ENCODE results near the gene ELSPBP1. TPM values are rescaled to one million over a fixed set of nuclear protein-coding genes. Genes with fewer than 3 reads are reported as not detected.

ELSPBP1 gene
- total and polyA plus RNA-seq, 2 donors from 2014 or later: not detected

- Histone ChIP-seq H3K4me1 (ENCODE audit: control insufficient read depth in 2 of 3, insufficient read depth in 2 of 3, low read depth in 1 of 3, low read length in 3 of 3) (no peaks in the 10 kb centered on the region), H3K4me3 (ENCODE audit: low read length in 3 of 3) (no peak overlapping the region), H3K9me3 (ENCODE audit: control insufficient read depth in 2 of 3, insufficient read depth in 1 of 3, low read length in 3 of 3) (peaks cover 0 to 4% (median 0%) of the 10 kb centered on the region in 3 donors), H3K9ac (ENCODE audit: low read length in 3 of 3) (no peak overlapping the region), H3K27ac (ENCODE audit: low read depth in 2 of 2, low read length in 2 of 2) (no peak overlapping the region), H3K27me3 (ENCODE audit: control insufficient read depth, insufficient read depth, low read length) (no peaks in the 10 kb centered on the region), H3K36me3 (ENCODE audit: control insufficient read depth in 2 of 3, insufficient read depth in 3 of 3, low read length in 3 of 3) (no peaks in the 10 kb centered on the region)
- intact Hi-C loops (cut with DNase I): no loop called here
- no peak for DNase-seq
- TF ChIP-seq, protein P1, sequence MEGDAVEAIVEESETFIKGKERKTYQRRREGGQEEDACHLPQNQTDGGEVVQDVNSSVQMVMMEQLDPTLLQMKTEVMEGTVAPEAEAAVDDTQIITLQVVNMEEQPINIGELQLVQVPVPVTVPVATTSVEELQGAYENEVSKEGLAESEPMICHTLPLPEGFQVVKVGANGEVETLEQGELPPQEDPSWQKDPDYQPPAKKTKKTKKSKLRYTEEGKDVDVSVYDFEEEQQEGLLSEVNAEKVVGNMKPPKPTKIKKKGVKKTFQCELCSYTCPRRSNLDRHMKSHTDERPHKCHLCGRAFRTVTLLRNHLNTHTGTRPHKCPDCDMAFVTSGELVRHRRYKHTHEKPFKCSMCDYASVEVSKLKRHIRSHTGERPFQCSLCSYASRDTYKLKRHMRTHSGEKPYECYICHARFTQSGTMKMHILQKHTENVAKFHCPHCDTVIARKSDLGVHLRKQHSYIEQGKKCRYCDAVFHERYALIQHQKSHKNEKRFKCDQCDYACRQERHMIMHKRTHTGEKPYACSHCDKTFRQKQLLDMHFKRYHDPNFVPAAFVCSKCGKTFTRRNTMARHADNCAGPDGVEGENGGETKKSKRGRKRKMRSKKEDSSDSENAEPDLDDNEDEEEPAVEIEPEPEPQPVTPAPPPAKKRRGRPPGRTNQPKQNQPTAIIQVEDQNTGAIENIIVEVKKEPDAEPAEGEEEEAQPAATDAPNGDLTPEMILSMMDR (IDR thresholded peaks at IDR 0.05; ENCODE audit: borderline replicate concordance, extremely low read depth, insufficient read depth): no peak
- FAIRE-seq: no peak
Measured at GRCh38 chr19:47998800-47999199, 4.4 kb downstream of the ELSPBP1 start.

GRCh38 chr19:48000846-48001245, 6.4 kb downstream of the ELSPBP1 start:
- Histone ChIP-seq H3K9ac (ENCODE audit: low read length in 3 of 3) (no peak overlapping the region), H3K4me3 (ENCODE audit: low read length in 3 of 3) (no peak overlapping the region), H3K9me3 (ENCODE audit: control insufficient read depth in 2 of 3, insufficient read depth in 1 of 3, low read length in 3 of 3) (peaks cover 0 to 4% (median 0%) of the 10 kb centered on the region in 3 donors), H3K36me3 (ENCODE audit: control insufficient read depth in 2 of 3, insufficient read depth in 3 of 3, low read length in 3 of 3) (no peaks in the 10 kb centered on the region), H3K27me3 (ENCODE audit: control insufficient read depth, insufficient read depth, low read length) (no peaks in the 10 kb centered on the region), H3K27ac (ENCODE audit: low read depth in 2 of 2, low read length in 2 of 2) (no peak overlapping the region), H3K4me1 (ENCODE audit: control insufficient read depth in 2 of 3, insufficient read depth in 2 of 3, low read depth in 1 of 3, low read length in 3 of 3) (no peaks in the 10 kb centered on the region)
- FAIRE-seq (no peak), DNase-seq (no peak)
- TF ChIP-seq, protein P1 (IDR thresholded peaks at IDR 0.05; ENCODE audit: borderline replicate concordance, extremely low read depth, insufficient read depth): no peak
- intact Hi-C loops (cut with DNase I): no loop called here

- no peak overlapping the region for H3K27ac ChIP-seq (ENCODE audit: low read depth in 2 of 2, low read length in 2 of 2)
- no peak overlapping the region for H3K4me3 ChIP-seq (ENCODE audit: low read length in 3 of 3)
- no peak overlapping the region for H3K9ac ChIP-seq (ENCODE audit: low read length in 3 of 3)
- peaks cover 0 to 4% (median 0%) of the 10 kb centered on the region in 3 donors for H3K9me3 ChIP-seq (ENCODE audit: control insufficient read depth in 2 of 3, insufficient read depth in 1 of 3, low read length in 3 of 3)
- TF ChIP-seq, protein P1 (IDR thresholded peaks at IDR 0.05; ENCODE audit: borderline replicate concordance, extremely low read depth, insufficient read depth): no peak
- no peak for DNase-seq
- no peak for FAIRE-seq
- intact Hi-C loops (cut with DNase I): no loop called here
- H3K27me3 ChIP-seq (ENCODE audit: control insufficient read depth, insufficient read depth, low read length): no peaks in the 10 kb centered on the region
- H3K4me1 ChIP-seq (ENCODE audit: control insufficient read depth in 2 of 3, insufficient read depth in 2 of 3, low read depth in 1 of 3, low read length in 3 of 3): no peaks in the 10 kb centered on the region
- no peaks in the 10 kb centered on the region for H3K36me3 ChIP-seq (ENCODE audit: control insufficient read depth in 2 of 3, insufficient read depth in 3 of 3, low read length in 3 of 3)
Measured at GRCh38 chr19:48004236-48004635, 9.8 kb downstream of the ELSPBP1 start.

GRCh38 chr19:48006762-48007161, 12.3 kb downstream of the ELSPBP1 start:
- FAIRE-seq: no peak
- TF ChIP-seq, protein P1 (IDR thresholded peaks at IDR 0.05; ENCODE audit: borderline replicate concordance, extremely low read depth, insufficient read depth): no peak
- intact Hi-C loops (cut with DNase I): no loop called here

More at GRCh38 chr19:48006762-48007161, 12.3 kb downstream of the ELSPBP1 start:
- no peaks in the 10 kb centered on the region for H3K36me3 ChIP-seq (ENCODE audit: control insufficient read depth in 2 of 3, insufficient read depth in 3 of 3, low read length in 3 of 3)
- H3K9me3 ChIP-seq (ENCODE audit: control insufficient read depth in 2 of 3, insufficient read depth in 1 of 3, low read length in 3 of 3): peaks cover 0 to 7% (median 2%) of the 10 kb centered on the region in 3 donors
- H3K4me1 ChIP-seq (ENCODE audit: control insufficient read depth in 2 of 3, insufficient read depth in 2 of 3, low read depth in 1 of 3, low read length in 3 of 3): no peaks in the 10 kb centered on the region
- no peak overlapping the region for H3K4me3 ChIP-seq (ENCODE audit: low read length in 3 of 3)
- H3K9ac ChIP-seq (ENCODE audit: low read length in 3 of 3): no peak overlapping the region
- no peak for DNase-seq
- H3K27me3 ChIP-seq (ENCODE audit: control insufficient read depth, insufficient read depth, low read length): no peaks in the 10 kb centered on the region
- H3K27ac ChIP-seq (ENCODE audit: low read depth in 2 of 2, low read length in 2 of 2): no peak overlapping the region

Data from kidney (tissue), 14 donors.